IPS-18c (cell line): ENCODE measurements around the gene TIGD7.

Source experiments
- H3K4me3 ChIP-seq: 2 replicates; pipeline ENCODE4 v1.7.0; 2013; ENCODE audit warnings: low read depth, mild to moderate bottlenecking, low read length, moderate library complexity; ENCODE audit not compliant: insufficient read depth
- H3K9me3 ChIP-seq: one replicate; pipeline ENCODE4 v1.6.1; 2013; ENCODE audit warnings: mild to moderate bottlenecking, low read length, moderate library complexity; ENCODE audit not compliant: control insufficient read depth, insufficient read depth

TIGD7 gene

DNA sequence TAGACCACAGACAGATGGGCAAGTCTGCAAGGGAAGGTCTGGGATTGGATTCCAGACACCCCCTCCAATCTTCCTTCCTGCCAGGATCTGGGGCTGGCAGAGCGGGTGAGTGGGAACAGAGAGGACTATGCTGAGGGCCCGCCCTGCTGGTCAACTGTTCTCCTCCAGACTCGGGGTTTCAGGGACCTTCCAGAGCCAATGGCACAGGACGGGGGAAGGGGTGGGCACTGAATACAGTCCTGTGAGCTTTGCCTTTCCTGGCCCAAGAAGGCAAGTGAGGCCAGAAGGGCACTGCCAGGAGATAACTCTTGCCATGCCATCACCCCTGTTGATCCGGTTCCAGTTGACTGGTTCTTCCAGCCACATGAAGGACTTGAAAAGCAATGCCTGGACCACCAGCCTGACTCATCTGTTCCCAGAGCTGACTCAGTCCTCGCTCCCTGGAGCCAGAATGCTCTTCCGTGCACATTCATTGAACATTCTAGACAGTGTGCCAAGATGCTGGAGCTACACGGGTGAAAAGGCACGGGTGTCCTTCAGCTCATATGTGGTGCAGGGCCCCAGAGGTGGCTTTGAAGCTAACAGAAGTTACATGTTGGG lies 48.3 kb downstream of the TIGD7 start:
- Histone ChIP-seq H3K9me3 (no peaks in the 10 kb centered on the region), H3K4me3 (no peak overlapping the region)

GRCh38 chr16:3256146-3256865 lies 48.9 kb downstream of the TIGD7 start, which contains the start of gene MEFV:
Gene MEFV, minus strand, starts transcription at chr16:3256633. Its CDS starts 46 bp downstream, at chr16:3256587.
- H3K9me3 ChIP-seq, result no peaks in the 10 kb centered on the region
- no peak within 1 kb of the TSS for H3K4me3 ChIP-seq

- Histone ChIP-seq H3K4me3 (no peak overlapping the region), H3K9me3 (peaks cover 3% of the 10 kb centered on the region)
Observed at GRCh38 chr16:3254309-3254708, 50.9 kb downstream of the TIGD7 start.

GRCh38 chr16:3252967-3253366 lies 52.3 kb downstream of the TIGD7 start:
- no peak overlapping the region for H3K4me3 ChIP-seq
- peaks cover 3% of the 10 kb centered on the region for H3K9me3 ChIP-seq

DNA sequence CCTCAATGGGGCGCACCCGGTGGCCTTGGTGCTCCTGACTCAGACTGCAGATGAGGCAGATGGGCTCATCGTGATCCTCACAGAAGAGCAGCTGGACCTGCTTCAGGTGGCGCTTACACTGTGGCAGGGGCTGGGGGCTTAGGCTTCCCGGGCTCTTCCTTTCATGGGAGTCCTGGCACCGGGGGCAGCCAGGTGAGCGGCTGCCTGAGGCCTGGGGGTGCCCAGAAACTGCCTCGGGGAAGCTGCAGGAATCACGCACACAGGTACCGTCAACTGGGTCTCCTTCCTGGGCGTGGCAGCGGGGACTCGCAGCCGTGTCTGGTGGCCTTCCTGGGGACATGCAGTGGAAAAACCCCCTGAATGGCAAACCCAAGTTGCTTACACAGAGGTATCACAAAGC lies 55.8 kb downstream of the TIGD7 start:
- H3K4me3 ChIP-seq, result no peak overlapping the region
- H3K9me3 ChIP-seq, result peaks cover 3% of the 10 kb centered on the region

DNA sequence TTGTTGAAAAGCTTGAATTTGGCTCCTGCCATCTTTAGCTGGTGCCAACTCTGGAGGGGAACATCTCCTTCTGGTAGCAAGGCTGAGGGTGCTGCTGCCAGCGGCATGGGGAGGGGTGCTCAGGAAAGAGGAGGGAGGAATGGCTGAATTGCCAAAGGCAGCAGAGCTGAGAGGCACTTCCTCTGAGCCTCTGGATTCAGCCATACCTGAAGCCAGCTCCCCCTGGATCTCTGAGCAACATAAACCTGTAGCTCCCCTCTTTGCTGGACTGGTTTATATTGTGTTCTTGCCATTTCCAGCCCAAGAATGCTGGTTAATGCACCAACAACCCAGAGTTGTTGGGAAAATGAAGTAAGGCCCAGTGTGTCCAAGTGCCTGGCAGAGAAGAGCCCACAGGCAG lies 56.2 kb downstream of the TIGD7 start:
- Histone ChIP-seq H3K9me3 (peaks cover 3% of the 10 kb centered on the region), H3K4me3 (no peak overlapping the region)
